Activated CD4-positive, alpha-beta T cell treated with anti-CD3 and anti-CD28 coated beads for 4 hours (primary cell): ENCODE results near the gene SLC39A11.
"Not testable (repeated sequence)": the region's sequence is repeated elsewhere in the genome, so short reads cannot be mapped to it uniquely, and the experiment has no call there.

ENCODE experiments used
- DNase-seq, 2 donors: peaks; one replicate each; pipeline ENCODE4 v3.0.0-alpha.2; 2020

The SLC39A11 gene

DNA sequence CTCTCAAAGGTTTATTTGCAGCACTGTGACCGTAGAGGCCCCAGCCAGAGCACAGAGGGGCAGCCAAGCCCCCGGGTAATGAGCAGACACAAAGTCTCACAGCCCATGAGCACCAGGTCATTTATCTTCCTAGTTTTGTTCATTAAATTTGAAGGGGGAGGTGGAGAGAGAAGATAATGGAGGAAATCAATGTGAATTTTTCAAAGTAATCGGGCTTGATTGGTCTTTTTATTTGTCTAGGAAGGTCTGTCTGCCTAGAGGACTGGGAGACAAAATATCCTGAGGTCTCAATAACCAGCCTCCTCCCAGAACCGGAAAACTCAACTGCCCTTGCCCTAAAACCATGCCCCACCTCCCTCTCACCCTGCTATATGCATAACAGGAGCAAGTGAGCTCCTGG, 189.0 kb downstream of the SLC39A11 start:
- no peak for DNase-seq

DNA sequence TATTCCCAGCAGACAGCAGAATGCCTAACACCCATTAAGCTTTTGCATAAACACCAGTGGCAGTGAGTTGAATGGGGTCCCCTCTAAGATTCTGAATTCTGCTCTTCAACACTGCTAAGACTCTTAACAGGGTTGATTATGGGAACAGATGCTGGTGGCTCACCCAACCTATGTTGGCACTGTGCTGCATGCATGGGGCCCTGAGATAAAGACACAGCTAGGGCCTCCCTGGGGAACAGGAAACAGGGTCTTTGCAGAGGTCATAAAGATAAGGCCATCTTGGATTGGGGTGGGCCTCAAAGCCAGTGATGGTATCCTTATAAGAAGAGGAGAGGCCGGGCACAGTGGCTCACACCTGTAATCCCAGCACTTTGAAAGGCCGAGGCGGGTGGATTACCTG, 190.8 kb downstream of the SLC39A11 start:
- DNase-seq, result no peak

DNA sequence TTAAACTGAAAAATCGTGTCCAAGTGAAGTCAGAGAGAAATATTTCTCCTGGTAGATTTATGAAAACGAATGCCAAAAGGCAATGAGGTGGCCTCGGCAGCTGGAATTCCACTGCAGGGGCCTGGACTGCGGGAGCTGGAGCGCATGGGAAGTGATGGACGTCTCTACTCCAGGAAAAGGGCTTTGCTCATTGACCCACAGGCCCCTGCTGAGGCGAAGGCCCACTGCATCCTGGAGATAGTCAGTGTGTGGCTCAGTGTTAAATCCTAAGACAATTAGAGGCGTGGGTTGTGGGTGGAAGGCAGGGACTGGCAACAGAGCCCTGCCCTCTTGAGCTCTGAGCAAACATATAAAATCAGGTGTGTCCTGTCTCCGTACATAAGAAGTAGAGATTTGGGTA, 191.4 kb downstream of the SLC39A11 start:
- DNase-seq, result no peak

DNA sequence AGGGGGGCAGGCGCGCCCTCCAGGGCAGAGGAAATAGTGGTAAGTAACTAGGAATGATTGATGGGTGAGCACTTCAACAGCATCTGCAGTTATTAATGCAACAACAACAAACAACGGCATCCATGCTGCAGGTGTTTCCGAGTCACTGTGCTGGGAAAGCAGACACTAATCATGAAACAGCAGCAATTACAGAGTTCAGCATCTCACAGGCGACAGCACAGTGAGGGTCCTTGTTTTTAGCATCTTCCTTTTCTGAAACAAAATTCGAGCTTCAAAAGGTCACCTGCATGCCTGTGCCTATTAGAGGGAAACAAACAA, 191.9 kb downstream of the SLC39A11 start:
- DNase-seq, result no peak

DNA sequence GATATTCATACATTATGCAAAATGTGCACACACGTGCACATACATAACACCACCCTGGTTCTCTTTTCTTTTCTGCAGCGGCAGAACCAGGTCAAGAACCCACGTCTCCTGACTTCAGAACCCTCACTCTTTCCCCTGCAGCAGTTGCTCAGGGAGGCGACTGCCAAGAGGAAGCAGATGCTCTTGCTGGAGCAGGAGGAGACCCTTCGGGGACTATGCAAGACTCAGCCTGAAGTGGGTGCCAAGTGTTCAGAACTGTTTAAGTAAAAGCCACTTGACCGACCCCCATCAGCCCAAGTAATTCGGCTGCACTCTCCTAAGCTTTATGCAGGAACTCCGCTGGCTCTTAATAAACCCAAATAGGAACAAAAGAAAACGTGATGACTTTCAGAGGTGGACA, 193.8 kb downstream of the SLC39A11 start:
- DNase-seq, result no peak

DNA sequence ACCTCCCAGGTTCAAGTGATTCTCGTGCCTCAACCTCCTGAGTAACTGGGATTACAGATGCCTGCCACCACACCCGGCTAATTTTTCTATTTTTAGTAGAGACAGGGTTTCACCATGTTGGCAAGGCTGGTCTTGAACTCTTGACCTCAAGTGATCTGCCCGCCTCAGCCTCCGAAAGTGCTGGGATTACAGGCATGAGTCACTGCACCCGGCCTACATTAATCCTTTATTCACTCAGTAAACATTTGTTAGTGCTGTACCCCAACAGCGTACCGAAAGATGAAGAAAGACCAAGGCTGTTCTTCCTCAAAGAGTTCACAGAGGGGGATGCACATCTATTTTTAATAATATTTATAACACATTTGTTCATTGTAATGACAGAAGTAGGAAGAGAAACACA, 196.2 kb downstream of the SLC39A11 start:
- DNase-seq, result not testable (repeated sequence)

DNA sequence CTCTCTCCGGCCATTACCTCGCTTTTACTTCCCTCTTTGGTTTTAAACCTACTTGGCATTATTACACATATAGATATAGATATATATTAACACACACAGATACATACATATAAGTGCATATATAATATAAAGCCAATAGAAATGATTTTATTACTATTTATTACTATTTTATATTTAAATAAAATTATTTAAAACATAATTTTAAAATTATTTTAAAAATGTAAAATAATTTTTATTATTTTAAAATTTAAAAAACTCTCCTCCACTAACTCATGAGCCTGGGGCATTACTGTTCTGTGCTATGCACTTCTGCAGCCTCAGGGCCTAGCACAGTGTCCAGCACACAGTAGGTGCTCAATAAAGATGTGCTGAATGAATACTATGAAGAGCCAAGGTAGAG, 200.9 kb downstream of the SLC39A11 start:
- no peak for DNase-seq

DNA sequence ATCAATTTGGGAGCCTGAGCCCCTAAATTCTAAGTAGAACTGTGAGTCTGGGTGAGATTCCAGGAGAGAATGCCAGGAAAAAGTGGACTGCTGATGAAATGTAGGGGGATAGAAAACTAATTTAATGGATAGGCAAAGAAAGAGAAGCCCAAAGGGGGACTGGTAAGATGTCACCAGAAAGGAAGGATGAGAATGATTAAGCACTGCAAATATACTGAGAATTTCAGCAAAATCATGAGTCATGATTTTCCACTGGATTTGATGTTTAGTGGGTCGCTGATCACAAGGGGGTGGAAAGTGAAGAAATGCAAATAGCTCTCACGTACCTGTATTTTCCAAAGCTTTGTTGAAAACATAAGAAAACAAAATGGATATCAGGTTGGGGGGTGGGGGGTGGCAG, 201.8 kb downstream of the SLC39A11 start:
- no peak for DNase-seq

DNA sequence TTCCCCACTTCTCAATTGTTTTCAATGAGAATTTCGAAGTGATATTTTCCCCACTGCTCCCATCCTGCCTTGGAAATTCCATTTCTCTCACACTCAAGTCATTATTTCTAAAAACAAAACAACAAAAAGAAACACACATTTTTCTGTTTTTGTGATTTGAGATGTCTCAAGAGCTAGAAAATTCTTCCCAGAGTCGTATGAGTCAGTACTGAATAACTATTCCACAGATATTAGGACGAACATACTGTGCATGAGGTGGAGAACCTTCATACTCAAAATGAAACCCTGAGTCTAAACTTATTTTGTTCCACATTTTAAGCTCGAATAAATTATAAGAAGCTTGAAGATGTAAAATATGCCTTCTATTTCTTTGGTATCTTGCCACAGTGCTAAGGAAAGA, 204.6 kb downstream of the SLC39A11 start:
- no peak for DNase-seq

DNA sequence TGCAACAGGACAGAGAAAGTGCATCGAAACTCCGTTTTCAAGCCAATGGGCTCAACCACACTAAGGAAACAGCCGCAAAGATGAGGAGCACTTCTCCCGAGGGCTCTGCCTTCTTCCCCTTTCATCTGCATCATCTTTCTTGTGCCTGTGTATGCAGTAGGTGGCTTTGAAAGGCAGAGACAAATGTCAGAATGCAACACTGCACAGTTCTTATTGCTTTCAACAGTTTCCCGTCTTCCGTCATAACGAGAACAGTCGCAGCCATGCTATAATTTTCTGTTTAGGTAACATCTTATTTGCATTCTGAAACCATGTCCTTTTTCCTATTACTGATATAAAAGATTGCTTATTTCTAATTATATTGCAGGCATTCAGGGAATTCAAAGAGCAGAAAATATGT, 205.2 kb downstream of the SLC39A11 start:
- no peak for DNase-seq

DNA sequence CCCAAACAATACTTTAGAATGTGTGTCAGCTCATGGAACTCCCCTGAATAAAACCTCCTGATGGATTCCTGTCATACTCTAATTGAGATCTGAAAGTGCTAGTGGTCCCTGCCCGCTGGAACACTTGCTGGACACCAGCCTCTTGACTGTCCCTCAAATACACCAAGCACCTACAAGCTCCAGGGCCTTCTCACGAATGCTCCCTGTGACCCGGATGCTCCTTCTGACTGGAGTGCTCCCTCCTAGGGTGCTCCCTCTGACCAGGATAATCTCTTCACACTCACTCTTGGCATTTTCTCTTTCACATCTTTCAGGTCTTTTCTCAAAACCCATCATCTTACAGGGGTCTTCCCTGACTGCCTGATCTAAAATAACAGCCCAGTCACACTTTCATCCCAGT, 205.9 kb downstream of the SLC39A11 start:
- DNase-seq, result no peak

DNA sequence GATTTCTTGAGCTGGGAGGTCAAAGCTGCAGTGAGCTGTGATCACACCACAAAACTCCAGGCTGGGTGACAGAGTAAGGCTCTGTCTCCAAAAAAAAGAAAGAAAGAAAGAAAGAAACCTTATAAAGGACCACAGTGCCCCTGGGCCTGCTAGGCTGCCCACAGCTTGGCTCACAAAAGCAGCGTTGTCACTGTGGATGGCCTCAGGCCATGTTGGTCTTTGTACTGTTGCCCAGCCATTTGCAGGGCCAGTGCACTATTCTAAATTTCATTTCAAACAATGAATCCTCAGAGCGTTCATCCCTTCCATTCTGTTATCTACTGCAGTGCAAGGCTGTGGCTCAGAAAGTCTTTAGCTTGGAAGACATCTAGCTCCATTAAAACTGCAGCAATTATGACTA, 208.4 kb downstream of the SLC39A11 start:
- no peak for DNase-seq

DNA sequence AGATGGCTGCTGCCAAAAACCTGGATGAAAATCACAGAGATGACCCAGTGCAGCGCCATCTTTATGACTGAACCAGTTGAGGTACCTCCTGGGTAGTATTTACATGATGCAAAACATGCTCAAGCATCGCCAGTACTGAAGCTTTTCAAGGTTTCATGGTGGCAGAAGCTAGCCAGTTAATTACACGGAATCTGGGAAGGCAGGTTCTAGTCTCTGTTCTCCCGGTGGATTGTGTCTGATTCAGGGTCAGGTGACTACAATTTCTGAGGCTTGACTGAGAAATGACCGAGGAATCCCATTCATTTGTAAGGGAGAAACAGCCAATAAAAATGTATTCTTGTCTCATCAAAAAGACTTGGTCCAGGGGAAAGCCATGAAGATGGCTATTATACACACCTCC, 209.1 kb downstream of the SLC39A11 start:
- no peak for DNase-seq

DNA sequence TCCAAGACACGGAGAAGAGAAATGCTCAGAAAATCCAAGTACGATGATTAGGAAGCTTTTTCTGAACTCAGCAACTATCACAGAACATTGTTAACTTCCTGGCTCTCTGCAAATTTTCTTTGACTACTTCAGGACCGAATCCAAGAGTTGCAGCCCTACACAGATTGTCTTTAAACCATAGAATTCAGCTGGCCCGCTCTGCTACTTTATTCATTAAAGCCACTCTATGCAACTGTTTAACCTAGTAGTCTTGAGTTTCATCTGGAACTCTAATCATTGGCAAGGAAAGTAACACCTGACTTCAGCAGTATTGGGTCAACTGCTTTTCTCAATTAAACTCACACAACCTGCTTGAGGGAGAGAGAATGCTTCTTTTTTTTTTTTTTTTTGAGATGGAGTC, 210.1 kb downstream of the SLC39A11 start:
- no peak for DNase-seq

DNA sequence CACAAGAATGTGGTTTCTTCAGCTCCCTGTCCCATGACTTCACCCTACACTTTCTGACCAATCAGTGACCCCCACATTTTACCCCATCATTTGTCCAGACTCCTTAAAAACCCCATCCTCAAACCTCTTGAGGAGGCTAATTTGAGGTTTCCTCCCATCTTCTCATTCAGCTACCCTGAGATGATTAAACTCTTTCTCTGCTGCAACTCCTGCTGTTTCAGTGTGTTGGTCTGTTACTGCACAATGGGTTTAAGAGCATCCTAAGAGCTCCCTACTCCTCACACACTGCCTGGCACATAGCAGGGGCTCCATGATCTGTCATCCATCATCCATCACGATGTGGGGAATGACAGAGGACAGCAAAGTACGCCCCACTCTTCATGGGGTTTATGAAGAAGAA, 212.6 kb downstream of the SLC39A11 start:
- no peak for DNase-seq

DNA sequence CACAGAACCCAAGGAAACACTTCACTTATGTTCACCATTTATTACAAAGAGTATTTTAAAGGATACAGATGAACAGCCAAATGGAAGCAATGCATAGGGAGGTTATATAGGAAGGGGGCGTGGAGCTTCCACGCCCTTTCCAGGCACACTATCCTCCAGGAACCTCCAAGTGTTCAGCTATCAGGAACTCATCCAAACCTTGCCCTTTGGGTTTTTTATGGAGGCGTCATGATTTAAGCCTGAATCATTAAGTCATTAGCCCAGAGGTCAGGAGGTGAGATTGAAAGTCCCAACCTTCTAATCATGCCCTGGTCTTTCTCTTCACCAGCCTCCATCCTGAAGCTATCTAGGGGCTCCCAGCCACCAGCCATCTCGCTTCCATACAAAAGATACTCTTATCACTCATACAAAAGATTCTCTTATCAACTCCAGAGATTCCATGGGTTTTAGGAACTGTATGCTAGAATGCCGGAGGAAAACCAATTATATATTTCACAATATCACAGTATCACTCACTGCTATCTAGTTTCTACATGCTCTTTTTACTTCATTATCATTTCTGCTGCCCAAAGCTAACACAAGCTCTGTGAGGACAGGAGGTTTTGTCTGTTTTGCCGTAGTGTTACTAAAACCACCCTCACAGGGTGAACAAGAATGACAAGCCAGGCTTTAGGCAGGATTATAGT, 213.4 kb downstream of the SLC39A11 start:
- no peak for DNase-seq

DNA sequence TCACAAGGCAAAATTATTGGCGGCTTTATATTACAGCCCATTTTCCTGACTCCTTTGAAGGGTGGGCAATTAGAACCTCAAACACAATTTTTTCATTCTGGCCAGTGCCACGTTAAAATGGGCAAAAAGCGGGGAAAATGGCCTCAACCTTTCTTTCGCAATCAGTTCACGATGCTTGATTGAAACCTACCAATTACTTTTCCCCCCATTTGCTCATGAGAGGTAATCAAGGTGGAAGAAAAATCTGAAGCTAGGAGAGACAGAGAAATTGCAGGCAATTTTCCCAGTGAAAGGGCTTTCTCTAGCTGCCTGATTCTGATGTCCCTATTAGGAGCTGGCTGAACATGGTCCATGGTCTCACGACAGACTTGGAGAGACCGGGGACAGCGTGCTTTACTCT, 215.1 kb downstream of the SLC39A11 start:
- no peak for DNase-seq

DNA sequence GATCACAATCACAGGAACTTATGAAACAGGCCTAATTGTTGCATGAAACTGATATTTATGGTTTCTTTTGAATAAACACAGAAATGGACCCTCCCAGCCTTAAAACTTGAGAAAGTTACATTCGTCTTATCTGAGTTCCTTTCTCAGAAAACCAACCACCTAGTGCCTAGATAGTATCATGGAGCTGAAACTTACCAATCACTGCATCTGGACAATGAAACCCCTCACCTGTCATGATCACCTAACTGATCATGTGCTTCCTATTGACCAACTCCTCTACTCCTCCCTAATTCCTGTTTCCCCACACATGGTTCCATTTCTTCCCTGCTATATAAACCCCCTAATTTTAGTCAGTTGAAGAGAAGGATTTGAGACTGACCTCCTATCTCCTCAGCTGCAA, 216.1 kb downstream of the SLC39A11 start:
- no peak for DNase-seq

DNA sequence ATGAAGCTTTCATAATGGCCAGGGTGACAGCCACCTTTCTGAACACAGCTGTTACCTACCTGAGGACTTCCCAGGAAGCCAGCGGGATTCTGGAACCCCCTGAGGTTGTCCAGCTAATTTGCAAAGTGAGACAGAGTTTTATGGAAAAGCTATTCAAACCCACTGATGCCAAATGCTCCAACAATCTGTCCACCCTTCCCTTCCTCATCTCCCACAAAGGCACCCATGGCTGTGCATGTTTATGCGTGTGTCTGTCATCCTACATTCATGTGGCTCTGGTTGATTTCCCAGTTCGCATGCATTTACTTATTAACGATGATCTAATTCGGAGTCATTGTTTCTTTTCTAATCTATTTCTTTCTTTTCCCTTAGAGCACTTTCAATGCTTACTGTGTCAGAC, 217.1 kb downstream of the SLC39A11 start:
- no peak for DNase-seq

DNA sequence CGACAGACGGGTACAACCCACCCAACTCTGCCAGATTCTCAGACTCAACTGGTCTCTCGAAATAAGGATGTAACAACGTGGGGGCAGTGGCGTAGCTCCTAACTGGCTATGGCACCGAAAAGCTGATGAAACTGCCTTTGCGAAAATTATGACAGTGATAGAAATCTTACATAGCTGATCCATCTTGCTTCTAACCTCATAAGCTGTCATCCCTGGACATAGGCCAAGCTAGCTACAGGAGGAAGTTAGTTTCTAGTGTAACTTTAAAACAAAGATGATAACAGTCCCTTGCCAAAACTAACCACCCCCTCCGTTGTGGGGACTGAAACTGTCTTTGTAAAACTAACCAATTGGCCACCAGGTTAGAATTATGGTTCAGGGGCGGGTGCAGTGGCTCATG, 220.1 kb downstream of the SLC39A11 start:
- no peak for DNase-seq

DNA sequence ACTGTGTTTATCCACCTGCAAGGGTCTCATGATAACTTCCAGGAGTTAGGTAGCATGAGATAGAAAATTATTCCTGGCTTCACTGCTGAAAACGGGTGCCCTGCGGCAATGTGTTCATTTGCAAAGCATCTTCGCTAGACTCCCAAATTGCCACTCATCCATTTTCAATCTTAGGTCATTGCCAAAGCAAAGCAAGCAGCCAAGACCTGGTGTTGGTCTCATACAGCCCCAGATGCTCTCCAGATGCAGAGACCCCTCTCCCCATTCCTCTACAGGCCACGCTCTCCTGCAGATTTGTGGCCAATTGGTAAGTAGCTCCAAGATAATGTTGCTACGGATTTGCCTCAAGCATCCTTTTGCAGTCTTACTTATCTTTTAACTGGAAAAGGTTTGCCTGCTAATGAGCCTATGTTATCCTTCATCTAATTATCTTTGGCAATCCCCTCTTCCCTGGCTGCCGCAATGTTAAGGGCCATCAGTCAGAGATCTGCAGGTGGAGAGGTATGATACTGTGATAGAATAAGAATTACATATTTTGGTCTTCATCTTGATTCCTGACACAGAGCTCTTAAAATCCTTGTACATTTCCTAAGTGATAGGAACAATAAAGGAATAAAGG, 222.0 kb downstream of the SLC39A11 start:
- no peak for DNase-seq

DNA sequence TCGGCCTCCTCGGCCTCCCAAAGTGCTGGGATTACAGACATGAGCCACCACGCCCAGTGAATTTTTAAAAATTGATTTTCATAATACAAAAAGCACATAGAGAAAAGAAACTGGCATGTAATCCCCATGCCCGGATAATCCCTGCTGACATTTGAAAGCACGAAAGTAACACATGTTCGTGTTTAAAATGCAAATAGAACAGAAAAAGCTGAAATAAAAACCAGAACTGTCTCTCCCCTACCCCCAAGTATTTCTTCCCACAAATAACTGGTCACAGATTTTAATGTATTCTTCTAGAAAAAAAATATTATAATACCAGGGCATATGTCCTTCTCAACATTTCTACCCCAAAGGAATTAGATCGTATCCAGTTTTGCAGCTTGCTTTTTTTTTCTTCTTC, 222.9 kb downstream of the SLC39A11 start:
- no peak for DNase-seq

DNA sequence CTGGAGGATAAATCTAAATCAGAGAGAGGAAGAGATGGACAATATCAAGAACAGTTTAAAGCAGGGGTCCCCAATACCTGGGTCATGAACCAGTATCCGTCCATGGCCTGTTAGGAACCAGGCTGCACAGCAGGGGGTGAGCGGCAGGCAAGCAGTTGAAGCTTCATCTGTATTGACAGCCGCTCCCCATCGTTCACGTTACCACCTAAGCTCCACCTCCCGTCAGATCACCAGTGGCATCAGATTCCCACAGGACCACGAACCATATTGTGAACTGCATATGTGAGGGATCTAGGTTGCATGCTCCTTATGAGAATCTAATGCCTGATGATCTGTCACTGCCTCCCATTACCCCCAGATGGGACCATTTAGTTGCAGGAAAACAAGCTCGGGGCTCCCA, 226.5 kb downstream of the SLC39A11 start:
- no peak for DNase-seq

DNA sequence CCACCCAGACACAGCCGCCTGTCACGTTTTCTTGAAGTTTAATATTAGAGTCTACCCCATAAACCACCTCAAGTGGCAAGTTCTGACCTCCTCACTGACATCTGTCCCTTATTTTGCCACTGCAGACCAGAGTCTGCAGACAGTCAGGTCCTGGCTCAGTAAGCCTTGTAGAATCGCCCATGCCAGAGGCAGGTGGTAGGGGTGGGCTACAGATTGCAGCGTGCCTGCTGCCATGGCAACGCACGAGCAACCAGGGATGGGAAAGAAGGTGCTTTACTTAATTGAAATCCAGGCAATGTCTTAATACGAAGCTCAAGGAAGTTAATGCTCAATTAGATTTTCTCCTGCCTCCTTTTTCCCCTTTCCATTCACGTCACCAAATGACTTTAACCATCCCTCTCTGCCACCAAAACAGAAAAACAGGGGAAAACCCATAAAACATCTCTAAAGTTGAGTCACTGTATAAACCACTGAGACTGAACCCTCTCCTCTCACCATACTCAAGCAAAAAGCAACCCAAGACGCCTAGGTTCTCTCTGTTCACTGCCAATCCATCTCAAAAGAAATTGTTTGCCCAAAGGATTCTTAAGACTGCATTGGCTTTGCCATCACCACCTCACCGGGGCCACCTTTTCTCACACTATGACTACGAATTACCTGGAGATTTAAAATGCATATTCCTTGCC, 228.8 kb downstream of the SLC39A11 start:
- DNase-seq, result no peak
